Measurements from ENCODE around the gene ERO1A.

DNA sequence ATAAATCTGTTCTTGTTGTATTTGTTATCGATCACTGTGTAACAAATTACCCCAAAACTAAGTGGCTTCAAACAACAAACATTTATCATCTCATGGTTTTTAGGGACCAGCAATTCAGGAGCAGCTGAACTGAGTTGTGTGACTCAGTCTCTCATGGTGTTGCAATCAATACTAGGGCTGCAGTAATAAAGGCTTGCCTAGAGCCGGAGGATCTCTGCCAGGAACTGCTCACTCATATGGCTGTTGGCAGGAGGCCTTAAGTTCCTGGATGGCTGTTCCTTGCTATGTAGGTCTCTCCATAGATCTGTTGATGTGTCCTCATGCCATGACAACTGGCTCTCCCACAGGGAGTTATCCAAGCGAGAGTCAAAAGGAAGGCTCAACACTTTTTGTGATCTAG lies 7.9 kb upstream of the ERO1A start:
- TF ChIP-seq REST (IDR thresholded peaks at IDR 0.05; ENCODE audit: insufficient read depth in 1 of 2, low read depth in 2 of 2, low read length in 2 of 2) (no peak), SIN3A (IDR thresholded peaks at IDR 0.05; ENCODE audit: borderline replicate concordance, insufficient read depth, low read length) (no peak)
